SU-DHL-6 (cell line): Measurements from ENCODE around the gene OPTN.

ENCODE experiments used
- EZH2phosphoT487 ChIP-seq: fragments of 200-600 bp; sonication (generic), shearing (Covaris generic); conservative IDR thresholded peaks from 2 replicates; pipeline ENCODE4 v1.6.1; 2018; ENCODE audit warnings: mild to moderate bottlenecking, antibody characterized with exemption, low read length, moderate library complexity, mixed read lengths
- TF ChIP-seq, protein P1 (sequence below): fragments of 200-600 bp; sonication (generic); IDR thresholded peaks from one replicate; pipeline ENCODE4 v1.5.1; 2017; ENCODE audit warnings: antibody characterized with exemption, mild to moderate bottlenecking, low read length, moderate library complexity; ENCODE audit not compliant: insufficient read depth, poor library complexity, severe bottlenecking

DNA sequence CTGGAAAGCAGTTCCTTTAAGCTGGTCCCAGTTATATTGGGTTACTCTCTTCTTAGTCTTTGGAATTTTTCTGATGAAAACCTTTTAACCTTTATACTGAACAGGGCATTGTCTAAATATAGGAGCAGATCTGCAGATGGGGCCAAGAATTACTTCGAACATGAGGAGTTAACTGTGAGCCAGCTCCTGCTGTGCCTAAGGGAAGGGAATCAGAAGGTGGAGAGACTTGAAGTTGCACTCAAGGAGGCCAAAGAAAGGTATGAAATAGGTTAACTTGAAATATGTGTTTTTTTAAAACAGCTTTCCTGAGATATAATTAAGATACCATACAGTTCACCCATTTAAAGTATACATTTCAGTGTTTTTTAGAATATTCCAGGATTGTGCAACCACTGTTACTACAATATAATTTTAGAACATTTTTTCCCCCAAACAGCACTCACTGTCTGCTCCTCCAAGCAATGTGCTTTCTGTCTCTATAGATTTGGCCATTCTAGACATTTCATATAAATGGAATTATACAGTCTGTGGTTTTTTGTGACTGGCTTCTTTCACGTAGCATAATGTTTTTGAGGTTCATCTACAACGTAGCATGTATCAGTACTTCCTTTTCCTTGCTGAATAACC is 18.9 kb downstream of the OPTN start:
- TF ChIP-seq, protein P1, sequence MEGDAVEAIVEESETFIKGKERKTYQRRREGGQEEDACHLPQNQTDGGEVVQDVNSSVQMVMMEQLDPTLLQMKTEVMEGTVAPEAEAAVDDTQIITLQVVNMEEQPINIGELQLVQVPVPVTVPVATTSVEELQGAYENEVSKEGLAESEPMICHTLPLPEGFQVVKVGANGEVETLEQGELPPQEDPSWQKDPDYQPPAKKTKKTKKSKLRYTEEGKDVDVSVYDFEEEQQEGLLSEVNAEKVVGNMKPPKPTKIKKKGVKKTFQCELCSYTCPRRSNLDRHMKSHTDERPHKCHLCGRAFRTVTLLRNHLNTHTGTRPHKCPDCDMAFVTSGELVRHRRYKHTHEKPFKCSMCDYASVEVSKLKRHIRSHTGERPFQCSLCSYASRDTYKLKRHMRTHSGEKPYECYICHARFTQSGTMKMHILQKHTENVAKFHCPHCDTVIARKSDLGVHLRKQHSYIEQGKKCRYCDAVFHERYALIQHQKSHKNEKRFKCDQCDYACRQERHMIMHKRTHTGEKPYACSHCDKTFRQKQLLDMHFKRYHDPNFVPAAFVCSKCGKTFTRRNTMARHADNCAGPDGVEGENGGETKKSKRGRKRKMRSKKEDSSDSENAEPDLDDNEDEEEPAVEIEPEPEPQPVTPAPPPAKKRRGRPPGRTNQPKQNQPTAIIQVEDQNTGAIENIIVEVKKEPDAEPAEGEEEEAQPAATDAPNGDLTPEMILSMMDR = no peak
- no peak for TF ChIP-seq EZH2phosphoT487
